HG02642 (cell line): ENCODE results near the gene CXCR1.
"Not testable (repeated sequence)": the region's sequence is repeated elsewhere in the genome, so short reads cannot be mapped to it uniquely, and the experiment has no call there.

Experiments
- ATAC-seq: cut with Tn5 transposase; IDR thresholded peaks from one replicate; pipeline ENCODE4 v1.9.1; 2021; ENCODE audit warnings: mild to moderate bottlenecking; ENCODE audit not compliant: unreplicated experiment, poor library complexity

CXCR1 gene

GRCh38 chr2:218168016-218168415 is 1.3 kb upstream of the CXCR1 start:
- no peak for ATAC-seq

- no peak for ATAC-seq
These were observed 3.9 kb downstream of the CXCR1 start for GRCh38 chr2:218162814-218163213.

GRCh38 chr2:218161644-218162043 is 5.1 kb downstream of the CXCR1 start:
- ATAC-seq, result no peak

GRCh38 chr2:218155953-218156479 is 10.7 kb downstream of the CXCR1 start:
- no peak for ATAC-seq

GRCh38 chr2:218152777-218153176 is 14.0 kb downstream of the CXCR1 start:
- no peak for ATAC-seq

- ATAC-seq, result no peak
These were observed 14.6 kb downstream of the CXCR1 start for GRCh38 chr2:218152172-218152571.

- no peak for ATAC-seq
These were observed 16.8 kb downstream of the CXCR1 start for GRCh38 chr2:218149848-218150440.

GRCh38 chr2:218149098-218149497 is 17.7 kb downstream of the CXCR1 start:
- ATAC-seq, result no peak

GRCh38 chr2:218146056-218146455 is 20.7 kb downstream of the CXCR1 start:
- ATAC-seq, result no peak

- no peak for ATAC-seq
These were observed 21.6 kb downstream of the CXCR1 start for GRCh38 chr2:218145124-218145523.

GRCh38 chr2:218138047-218138446 is 28.7 kb downstream of the CXCR1 start:
- ATAC-seq, result no peak

- no peak for ATAC-seq
These were observed 29.2 kb downstream of the CXCR1 start for GRCh38 chr2:218137514-218137913.

- ATAC-seq, result no peak
These were observed 35.9 kb downstream of the CXCR1 start for GRCh38 chr2:218130822-218131221.

- no peak for ATAC-seq
These were observed 36.4 kb downstream of the CXCR1 start for GRCh38 chr2:218130377-218130776.

- ATAC-seq, result no peak
These were observed 37.2 kb downstream of the CXCR1 start for GRCh38 chr2:218129458-218130135.

GRCh38 chr2:218128781-218129457 is 37.8 kb downstream of the CXCR1 start:
- ATAC-seq, result no peak

GRCh38 chr2:218127929-218128455 is 38.8 kb downstream of the CXCR1 start:
- ATAC-seq, result no peak

GRCh38 chr2:218125626-218126080 is 41.1 kb downstream of the CXCR1 start, which contains the start of gene CXCR2:
TSS of gene CXCR2 (plus strand) at chr2:218126028. CDS start at chr2:218134802, 8,774 bp downstream.
- ATAC-seq, result no peak

- no peak for ATAC-seq
These were observed 41.7 kb downstream of the CXCR1 start for GRCh38 chr2:218125095-218125494.

- ATAC-seq, result no peak
These were observed 42.8 kb downstream of the CXCR1 start for GRCh38 chr2:218123986-218124385.

GRCh38 chr2:218122286-218122685 is 44.5 kb downstream of the CXCR1 start:
- not testable (repeated sequence) for ATAC-seq
